Stimulated activated CD4-positive, alpha-beta T cell treated with anti-CD3 and anti-CD28 coated beads, Interleukin-4, amount 100 ng/mL, for 48 hours (primary cell): ENCODE data around the gene F11R.
A peak's percentile ranks its signal among the peaks of the same experiment; 100 is the strongest.
"Not testable (repeated sequence)": the region's sequence is repeated elsewhere in the genome, so short reads cannot be mapped to it uniquely, and the experiment has no call there.

Experiments
- DNase-seq, 2 donors: peaks; one replicate each; pipeline ENCODE4 v3.0.0-alpha.2; 2020; ENCODE audit warnings: low read depth in 2 of 2

The F11R gene

GRCh38 chr1:161013131-161013487 lies 7.8 kb downstream of the F11R start:
- no peak for DNase-seq

GRCh38 chr1:161012420-161012819 lies 8.5 kb downstream of the F11R start:
- no peak for DNase-seq

DNA sequence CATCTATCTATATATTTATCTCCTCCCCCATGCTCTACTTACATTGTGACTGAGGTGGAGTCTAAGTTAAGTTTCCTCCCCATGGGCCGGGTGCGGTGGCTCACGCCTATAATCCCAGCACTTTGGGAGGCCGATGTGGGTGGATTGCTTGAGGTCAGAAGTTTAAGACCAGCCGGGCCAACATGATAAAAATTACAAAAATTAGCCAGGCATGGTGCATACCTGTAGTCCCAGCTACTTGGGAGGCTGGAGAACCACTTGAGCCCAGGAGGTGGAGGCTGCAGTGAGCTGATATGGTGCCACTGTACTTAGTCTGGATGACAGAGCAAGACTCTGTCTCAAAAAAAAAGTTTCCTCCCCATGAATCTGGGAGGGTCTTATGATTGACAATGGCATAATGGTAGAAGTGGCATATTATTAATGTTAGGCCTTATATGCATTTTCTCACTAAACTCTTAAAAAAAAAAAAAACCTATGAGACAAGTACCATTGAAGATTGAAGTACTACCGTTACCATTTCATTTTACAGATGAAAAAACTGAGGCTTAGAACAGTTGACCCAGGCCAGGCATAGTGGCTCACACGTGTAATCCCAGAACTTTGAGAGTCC lies 11.2 kb downstream of the F11R start:
- no peak for DNase-seq

DNA sequence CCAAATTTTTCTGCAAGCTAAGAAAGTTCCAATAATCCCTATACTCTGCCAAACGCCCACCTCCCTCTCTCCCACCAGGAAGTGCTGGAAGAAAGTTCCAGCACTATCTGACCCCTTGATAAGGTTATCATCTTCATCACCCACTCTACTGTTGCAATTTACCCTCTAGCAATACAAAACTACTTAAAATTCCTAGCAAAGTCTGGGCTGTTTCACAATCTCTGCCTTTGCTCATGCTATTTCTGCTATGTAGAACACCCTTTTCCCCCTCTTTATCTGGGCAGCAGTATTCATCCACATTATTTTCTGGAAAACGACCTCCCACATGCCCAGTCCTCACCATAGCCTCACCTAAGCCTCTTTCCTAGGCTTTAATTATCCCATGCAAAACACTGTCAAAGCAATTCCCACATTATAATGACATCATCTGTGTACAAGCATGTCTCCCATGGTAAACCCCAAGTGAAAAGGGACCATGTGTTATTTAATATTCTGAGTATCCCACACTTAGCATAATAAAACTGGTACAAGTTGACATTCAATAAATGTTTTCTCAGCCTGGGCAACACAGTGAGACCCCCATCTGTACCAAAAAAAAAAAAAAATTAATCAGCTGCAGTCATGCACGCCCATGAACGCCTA lies 12.0 kb downstream of the F11R start:
- no peak for DNase-seq

DNA sequence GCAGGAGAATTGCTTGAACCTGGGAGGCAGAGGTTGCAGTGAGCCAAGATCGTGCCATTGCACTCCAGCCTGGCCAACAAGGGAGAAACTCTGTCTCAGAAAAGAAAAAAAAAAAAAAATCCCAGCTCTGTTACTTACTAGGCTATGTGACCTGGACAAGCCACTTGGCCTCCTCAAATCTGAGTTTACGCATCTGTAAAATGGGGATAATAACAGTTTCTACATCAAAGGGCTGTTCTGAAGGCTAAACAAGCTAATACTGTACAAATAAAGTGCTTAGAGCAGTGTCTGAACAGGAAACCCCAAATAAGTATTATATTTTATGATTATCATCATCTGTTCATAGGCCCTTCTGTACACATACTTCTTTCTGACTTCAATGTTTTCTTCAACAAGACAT lies 13.6 kb downstream of the F11R start:
- DNase-seq, result no peak

DNA sequence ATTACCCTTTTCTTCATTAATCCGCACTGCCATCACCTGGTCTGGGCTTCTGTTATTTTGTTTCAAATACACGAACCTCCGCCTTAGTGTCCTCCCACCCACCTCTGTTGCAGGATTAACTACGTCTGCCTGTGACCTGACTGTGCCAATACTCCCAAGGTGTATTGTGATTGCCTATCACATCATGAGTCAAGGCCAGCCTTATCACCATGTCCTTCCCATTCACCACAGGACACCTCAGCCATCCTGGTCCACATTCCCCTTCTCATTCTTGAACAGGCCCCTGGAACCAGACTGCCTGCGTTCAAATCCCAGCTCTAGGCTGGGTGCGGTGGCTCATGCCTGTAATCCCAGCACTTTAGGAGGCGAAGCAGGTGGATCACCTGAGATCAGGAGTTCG lies 14.4 kb downstream of the F11R start:
- no peak for DNase-seq

DNA sequence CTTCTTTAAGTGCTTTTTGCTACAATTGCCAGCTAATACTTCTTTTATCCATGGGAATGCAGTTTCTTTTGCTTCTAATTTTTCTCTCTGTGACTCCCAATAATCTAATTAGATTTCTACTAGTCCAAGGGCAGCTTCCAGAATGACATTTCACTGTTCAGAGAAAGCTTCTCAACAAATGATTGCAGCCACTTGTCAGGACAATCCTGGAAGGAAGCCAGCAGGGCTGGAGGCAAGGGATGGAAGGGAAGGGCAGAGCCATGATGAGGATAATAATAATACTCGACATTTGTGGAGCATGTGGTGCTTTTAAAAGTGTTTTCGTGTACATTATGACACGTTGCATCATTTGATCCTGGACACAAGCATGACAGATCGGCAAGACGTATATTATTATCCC lies 19.4 kb downstream of the F11R start:
- no peak for DNase-seq

GRCh38 chr1:161000736-161001480 lies 20.0 kb downstream of the F11R start:
- no peak for DNase-seq

GRCh38 chr1:160999376-160999775 lies 21.6 kb downstream of the F11R start:
- no peak for DNase-seq

DNA sequence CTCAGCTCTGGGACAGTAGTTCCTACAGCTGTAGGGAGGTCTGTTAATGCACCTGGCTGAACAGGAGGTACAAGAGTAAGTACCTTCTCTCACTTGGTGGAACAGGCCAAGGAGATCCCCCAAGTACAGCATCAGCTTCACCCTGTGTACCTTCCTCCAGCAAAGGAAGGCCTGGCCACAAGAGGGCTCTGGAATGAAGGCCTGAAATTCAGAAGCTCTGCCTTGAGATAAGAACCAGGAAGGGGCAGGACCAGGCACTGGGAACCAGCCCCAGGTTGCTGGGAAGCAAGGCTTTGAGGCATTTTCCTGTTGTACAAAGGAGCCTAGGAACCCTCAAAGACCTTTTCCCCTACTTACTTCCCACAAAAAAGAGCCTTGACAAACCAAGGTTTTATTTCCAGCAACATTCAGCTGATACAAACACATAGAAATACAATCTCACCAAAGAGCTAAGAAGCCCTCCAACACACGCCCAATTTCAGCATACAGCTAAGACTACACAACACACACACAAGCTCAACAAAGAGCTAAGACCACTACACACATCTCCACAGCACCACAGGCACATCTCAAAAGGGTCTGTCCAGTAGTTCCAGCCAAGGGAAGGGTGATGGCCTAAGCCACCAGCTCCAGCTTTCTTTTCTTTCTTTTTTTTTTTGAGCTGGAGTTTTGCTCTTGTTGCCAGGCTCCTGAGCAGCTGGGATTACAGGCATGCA lies 23.5 kb downstream of the F11R start:
- peak; percentile 31 to 32 for DNase-seq

- DNase-seq, result no peak
These were observed 24.8 kb downstream of the F11R start for GRCh38 chr1:160996178-160996577.

DNA sequence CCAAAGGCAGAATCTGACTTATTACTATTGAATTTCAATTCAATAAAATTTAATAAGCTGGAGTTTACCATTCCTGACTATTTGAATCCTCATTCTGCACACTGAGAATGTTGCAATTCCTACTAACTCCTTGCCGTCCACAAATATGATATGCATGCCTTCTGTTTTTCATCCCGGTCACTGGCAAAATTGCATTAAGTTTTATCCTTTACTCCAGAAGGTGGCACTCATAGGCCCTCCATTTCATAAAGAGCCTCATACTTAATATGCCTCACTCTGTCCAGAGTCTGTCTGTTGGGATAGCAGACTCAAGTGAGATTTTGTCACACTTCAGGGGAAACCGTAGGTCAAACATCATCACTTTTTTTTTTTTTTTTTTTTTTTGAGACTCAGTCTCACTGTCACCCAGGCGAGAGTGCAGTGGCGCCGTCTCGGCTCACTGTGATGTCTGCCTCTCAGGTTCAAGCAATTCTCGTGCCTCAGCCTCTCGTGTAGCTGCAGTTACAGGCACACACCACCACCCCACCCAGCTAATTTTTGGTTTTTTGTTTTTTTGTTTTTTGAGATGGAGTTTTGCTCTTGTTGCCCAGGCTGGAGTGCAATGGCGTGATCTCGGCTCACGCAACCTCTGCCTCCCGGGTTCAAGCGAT lies 27.3 kb downstream of the F11R start:
- DNase-seq, result no peak

- DNase-seq, result not testable (repeated sequence)
These were observed 28.9 kb downstream of the F11R start for GRCh38 chr1:160992036-160992435.

- DNase-seq, result no peak
These were observed 33.4 kb downstream of the F11R start for GRCh38 chr1:160987359-160988050.

DNA sequence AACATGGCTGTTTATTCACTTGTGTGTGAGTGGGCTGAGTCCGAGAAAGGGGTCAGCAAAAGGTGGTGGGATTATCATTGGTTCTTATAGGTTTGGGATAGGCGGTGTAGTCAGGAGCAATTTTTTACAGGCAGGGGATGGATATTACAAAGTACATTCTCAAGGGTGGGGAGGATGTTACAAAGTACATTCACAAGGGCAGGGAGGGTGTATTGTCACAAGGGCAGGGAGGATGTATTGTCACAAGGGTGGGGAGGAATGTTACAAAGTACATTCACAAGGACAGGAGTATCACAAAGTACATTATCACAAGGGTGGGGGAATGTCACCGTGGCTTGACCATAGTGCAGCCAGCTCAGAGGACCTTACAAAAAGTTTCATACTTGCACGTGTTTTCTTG lies 35.2 kb downstream of the F11R start:
- DNase-seq, result no peak

- DNase-seq, result no peak
These were observed 39.2 kb downstream of the F11R start for GRCh38 chr1:160981584-160982411.

- no peak for DNase-seq
These were observed 41.7 kb downstream of the F11R start for GRCh38 chr1:160979286-160979685.

DNA sequence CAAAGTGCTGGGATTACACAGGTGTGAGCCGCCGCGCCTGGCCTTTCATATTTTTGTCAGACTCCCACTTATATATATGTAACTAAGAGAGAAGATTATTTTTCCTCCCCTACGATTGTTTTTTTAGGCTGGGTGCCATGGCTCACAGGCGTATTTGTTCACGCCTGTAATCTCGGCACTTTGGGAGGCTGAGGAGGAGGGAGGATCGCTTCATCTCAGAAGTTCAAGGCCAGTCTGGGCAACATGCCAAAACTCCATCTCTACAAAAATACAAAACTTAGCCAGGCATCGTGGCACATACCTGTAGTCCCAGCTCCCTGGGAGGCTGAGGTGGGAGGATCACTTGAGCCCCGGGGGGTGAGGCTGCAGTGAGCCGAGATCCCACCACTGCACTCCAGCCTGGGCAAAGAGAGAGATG lies 42.4 kb downstream of the F11R start:
- no peak for DNase-seq

DNA sequence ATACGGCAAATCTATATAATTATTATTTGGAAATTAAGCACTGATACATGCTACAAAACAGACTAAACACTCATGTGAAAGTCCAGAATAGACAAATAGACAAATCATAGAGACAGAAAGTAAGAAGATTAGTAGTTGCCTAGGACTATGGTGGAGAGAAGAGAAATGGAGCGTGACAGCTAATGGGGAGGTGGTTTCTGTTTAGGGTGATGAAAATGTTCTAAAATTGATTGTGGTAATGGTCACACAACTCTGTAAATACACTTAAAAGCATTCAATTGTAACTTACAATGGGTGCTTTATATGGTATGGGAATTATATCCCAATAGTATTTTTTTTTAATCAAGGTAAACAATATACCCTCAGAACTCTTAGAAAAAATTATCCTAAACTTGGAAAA lies 45.9 kb downstream of the F11R start:
- DNase-seq, result no peak

- no peak for DNase-seq
These were observed 47.5 kb downstream of the F11R start for GRCh38 chr1:160973491-160973890.

DNA sequence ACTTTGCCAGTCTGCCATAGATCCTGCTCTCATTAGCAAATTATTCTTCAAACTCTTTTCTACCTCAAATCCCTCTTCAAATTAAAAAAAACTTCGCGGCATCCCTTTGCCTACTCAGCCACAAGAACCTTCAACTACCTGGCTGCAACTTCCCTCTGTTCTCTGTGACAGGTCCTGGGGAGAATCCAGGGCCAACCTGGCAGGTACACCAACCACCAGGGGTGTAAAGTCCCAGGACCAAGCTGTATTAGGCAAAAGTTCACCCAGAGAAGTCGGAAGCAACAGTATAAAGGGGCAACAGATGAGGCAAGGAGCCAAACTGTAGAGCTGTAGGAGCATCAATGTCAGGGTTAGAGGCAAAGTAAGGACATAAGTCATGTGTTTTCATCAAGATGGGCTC lies 48.0 kb downstream of the F11R start:
- no peak for DNase-seq
